Lung microvascular endothelial cell (primary cell): Measurements from ENCODE around the gene ARPC3. TPM values are rescaled to one million over a fixed set of nuclear protein-coding genes. Genes with fewer than 3 reads are reported as not detected.
"Not testable (repeated sequence)": the region's sequence is repeated elsewhere in the genome, so short reads cannot be mapped to it uniquely, and the experiment has no call there.

Experiments used
- DNase-seq, 2 donors: peaks; one replicate each; pipeline versions ENCODE4 v3.0.0 to v3.0.0-alpha.2; 2010; ENCODE audit warnings: low read depth in 2 of 2
- total RNA-seq: library from RNA; depleted of rRNA; stranded (reverse); fragments of >200 nt; gene quantifications from 2 replicates; pipeline ENCODE4 v1.2.1, GENCODE V29; 2014

Gene ARPC3
- total RNA-seq, result 182 and 207 TPM in 2 replicates

DNA sequence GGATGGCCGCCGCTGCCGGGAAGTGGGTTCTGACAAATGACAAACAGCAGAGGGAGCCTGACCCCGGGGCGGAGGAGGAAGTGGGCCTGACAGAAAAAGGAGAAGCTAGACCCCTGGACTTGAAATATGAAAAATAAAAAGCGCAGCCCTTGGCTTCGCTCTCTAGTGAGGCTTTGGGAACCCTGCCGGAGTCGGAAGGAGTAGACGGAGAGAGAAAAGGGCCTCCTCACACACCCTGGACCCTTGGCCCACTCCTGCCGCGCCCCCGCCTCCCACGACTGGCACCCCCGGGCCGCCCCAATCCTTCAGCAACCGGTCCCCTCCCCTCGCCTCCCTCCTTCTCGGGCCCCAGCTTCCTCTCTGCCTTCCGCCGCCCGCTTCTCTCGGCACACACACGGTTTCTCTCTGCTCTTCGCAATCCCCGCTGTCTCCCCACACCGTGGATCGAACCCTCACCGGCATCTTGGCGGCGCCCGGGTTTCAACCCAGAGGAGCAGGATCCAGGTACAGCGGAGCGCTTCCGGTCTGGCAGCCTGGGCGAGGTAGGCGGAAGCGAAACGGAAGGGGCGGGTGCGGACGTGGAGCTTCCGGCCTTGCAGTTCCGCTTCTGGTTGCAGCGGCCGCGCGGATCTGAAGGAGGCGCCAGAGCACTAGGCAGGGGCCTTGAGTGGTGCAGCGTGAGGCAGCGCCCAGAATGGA lies at the start of gene ARPC3:
ARPC3 (minus strand) TSS at position 539 of the 699 bp plus-strand sequence; CDS start at position 462, 77 bp downstream.
- peak; percentile 97 to 98 for DNase-seq

GRCh38 chr12:110498984-110499706 lies 49.0 kb upstream of the ARPC3 start:
- DNase-seq, result peak; percentile 7 to 33

GRCh38 chr12:110475426-110475825 lies 25.3 kb upstream of the ARPC3 start:
- no peak for DNase-seq

- peak; percentile 99 to 100 for DNase-seq
These were observed 18.3 kb upstream of the ARPC3 start, which contains the start of the genes FAM216A and GPN3 for GRCh38 chr12:110468214-110469048. Gene FAM216A (plus strand): TSS chr12:110468845. CDS start chr12:110468876, 31 bp downstream. Gene GPN3 (minus strand): TSS chr12:110468257. CDS start chr12:110468203, 54 bp downstream.

DNA sequence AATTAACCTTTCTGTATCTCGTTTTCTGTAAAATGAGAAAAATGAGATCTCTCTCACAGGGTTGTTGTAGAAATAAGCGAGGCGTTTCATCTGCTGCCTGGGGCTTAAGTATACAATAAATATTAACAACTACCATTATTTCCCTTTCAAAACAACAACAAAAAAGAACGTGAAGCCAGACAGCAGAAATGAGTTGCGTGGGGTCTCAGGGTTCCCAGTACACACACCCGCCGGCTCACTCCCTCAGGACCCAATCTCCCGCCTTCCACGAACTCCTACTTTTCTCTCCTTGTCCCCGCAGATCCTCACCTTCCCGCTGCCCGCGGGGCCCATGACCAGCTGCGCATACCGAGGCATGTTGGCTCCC lies 17.7 kb upstream of the ARPC3 start:
- DNase-seq, result no peak

- no peak for DNase-seq
These were observed 16.7 kb upstream of the ARPC3 start for GRCh38 chr12:110466791-110467190.

GRCh38 chr12:110465765-110466164 lies 15.6 kb upstream of the ARPC3 start:
- DNase-seq, result not testable (repeated sequence)

GRCh38 chr12:110465024-110465423 lies 14.9 kb upstream of the ARPC3 start:
- no peak for DNase-seq

DNA sequence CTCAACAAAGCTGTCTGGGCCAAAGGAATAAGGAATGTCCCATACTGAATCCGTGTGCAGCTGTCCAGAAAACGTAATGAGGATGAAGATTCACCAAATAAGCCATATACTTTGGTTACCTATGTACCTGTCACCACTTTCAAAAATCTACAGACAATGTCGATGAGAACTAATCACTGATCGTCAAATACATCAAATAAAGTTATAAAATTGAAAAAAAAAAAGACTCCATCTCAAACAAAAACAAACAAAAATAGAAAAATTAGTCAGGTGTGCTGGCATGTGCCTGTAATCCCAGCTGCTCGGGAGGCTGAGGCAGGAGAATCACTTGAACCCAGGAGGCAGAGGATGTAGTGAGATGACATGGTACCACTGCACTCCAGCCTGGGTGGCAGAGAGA lies 11.1 kb upstream of the ARPC3 start:
- not testable (repeated sequence) for DNase-seq

DNA sequence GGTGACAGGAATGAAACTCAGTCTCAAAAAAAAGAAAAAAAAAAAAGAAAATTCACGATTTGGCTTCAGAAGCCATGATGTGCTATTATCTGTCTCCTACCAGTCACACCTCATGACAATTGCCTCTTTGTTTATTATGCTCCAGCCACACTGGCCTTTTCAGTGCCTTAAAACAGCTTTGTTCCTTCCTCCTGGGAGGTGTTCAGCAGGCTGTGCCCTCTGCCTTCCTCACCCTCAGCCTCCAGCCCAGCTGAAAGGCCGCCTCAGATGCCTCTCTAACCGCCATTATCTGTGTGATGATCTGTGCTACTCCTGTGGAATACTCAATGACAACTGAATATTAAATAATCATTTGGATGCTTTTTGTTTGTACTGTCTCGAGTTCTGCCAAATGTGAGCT lies 8.6 kb upstream of the ARPC3 start:
- no peak for DNase-seq

DNA sequence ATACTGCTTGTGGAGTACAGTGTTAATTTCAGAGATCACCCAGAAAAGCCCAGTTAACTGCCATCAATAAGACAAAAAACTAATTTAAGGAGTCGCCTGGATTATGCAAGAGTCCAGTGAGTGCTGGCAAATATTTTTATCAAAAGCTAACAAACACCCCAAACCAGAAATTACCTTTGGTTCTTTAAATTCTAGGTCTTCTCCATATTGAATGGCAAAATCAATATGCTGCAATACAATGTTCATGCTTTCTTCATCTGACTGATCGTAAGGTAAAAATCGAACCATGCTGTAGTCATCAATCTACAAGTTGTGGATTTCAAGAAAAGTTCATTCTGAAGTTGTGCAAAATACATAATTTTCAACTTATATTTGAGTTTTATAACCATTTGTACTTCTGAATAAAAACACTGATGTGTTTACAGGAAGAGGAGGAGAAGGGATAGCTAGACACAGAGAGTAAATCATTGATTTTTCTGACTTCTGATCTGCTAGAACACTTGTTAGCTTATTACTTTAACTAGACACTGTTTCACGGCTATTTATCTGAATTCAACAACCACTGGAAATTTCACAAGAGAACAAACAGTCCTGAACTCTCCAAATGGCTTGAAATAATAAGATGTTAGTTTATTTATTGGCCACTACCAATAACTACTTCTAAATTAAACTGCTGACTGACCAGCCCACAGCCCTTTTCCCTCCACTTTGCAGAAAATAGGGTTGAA lies 3.6 kb upstream of the ARPC3 start:
- no peak for DNase-seq

GRCh38 chr12:110451263-110451662 lies 1.1 kb upstream of the ARPC3 start:
- DNase-seq, result no peak

DNA sequence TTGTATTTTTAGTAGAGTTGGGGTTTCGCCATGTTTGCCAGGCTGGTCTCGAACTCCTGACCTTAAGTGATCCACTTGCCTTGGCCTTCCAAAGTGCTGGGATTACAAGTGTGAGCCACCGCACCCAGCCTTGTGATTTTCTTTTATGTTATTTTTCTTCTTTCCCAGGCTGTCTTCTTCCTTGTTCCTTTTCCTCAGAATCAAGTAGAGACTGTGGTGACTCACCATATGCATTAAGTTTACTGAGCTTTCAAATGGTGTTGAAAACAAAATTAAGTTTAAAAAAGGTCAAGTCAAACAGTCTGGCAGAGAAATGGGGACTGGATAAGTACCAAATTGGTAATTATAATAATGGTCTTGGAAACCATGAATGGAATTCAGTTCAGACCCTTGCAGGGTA lies 5.7 kb downstream of the ARPC3 start:
- DNase-seq, result peak in 1 of 2 donors; percentile 8

GRCh38 chr12:110436231-110436630 lies 13.9 kb downstream of the ARPC3 start:
- DNase-seq, result peak in 1 of 2 donors; percentile 73

GRCh38 chr12:110431957-110432587 lies 18.1 kb downstream of the ARPC3 start:
- no peak for DNase-seq

DNA sequence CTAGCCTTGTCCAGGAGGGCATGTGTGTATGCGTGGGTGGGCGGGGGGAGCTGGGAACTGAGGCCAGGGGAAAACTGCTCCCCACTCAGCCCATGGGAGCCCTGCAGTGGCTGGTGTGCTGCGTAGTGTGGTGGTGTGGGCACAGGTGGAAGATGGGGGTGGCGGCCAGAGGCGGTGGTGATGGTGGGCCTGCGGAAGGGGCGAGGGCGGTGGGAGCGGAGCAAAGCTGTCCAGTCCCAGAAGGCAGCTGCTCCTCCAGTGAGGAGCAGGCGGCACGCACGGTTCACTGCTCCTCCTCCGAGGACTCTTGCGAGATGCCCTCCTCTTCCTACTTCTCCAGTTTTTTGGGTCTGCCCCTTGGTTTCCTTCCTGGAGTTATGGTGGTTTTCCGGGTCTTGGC lies 20.5 kb downstream of the ARPC3 start:
- DNase-seq, result not testable (repeated sequence)

DNA sequence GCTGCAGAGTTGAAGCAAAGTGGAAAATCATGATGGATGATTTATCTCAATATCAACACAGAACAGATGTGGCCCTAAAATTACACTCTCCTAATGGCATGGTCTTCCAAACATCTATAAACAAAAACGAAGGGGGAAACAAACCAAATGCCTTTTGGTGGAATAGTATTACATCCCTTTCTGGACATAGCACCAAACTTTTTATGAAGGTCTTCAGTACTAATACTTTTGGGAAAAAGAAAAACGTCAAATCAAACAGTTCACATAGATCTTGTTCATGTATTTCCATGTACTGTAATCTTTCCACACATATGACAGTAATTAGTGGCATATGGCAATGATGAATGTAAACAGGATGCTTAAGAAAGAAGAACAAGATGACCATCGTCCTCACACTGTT lies 23.7 kb downstream of the ARPC3 start:
- no peak for DNase-seq

DNA sequence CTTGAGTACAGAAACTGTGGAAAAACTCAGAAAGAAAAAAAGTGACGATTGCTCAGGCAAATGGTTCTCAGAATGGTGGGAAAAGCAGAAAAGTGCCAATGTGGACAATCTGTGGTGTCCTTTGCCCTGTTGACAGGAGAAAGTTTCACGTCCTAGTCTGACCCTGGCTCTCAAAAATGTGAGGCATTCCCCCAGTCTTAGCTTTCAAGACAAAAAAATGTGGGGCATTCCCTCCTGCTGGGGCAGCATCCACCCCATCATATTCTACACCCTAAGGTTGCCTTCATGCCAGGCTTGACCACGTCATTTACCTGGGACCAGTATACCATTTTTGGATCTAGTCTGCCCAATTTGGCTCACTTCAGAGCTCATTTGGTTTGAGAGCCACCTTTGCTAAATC lies 25.9 kb downstream of the ARPC3 start:
- no peak for DNase-seq

GRCh38 chr12:110421701-110422100 lies 28.4 kb downstream of the ARPC3 start:
- DNase-seq, result no peak

DNA sequence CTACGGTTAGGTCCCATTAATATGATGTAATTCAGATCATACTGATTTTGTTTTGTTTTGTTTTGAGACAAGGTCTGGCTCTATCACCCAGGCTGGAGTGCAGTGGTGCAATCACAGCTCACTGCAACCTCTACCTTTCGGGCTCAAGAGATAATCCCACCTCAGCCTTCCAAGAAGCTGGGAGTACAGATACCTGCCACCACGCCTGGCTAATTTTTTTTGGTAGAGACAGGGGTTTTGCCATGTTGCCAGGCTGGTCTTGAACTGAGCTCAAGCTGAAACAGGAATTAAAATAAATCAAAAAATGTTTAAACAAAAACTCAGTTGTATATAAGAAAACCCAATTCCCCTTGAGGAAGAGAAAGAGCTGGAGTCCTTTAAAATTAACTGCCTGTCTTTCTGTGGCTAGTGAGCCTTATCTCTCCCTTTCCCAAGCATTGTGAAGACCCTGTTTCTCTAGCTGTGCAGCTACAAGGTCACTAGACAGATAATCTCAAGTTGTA lies 28.9 kb downstream of the ARPC3 start:
- DNase-seq, result no peak

- DNase-seq, result not testable (repeated sequence)
These were observed 29.5 kb downstream of the ARPC3 start for GRCh38 chr12:110420644-110421043.
